ENCODE data around the gene OSBPL3. TPM values are rescaled to one million over a fixed set of nuclear protein-coding genes. Genes with fewer than 3 reads are reported as not detected.

Gene OSBPL3
- total RNA-seq, 1 experiment from 2014 or later, result 36.8 TPM

DNA sequence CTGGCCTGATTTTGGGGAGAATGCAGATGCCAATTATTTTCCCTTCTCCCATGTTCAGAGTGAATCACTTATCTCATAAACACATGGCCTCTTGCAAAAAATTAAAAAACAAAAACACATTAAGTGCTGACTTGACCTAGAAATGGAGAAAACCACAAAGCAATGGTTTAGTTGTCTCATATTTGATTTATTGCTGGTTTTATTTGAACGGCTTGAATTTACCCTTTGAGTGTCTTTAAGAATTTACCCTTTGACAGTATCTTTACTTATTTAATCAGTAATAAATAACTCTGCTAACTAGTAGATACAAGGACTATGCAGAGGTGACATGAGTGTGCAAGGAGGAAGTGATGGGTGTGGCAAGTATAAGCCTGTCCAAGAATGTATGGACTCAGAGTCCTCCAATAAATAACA lies 154.6 kb downstream of the OSBPL3 start:
- peak overlapping the region; percentile 63 for H3K9ac ChIP-seq (ENCODE audit: low read length)
- H3K4me1 ChIP-seq (ENCODE audit: control insufficient read depth in 1 of 2, insufficient read depth in 2 of 2, low read length in 2 of 2), result peaks cover 84 to 100% of the 10 kb centered on the region in 2 experiments
- H3K27me3 ChIP-seq (ENCODE audit: insufficient read depth, low read length), result no peaks in the 10 kb centered on the region
- CTCF ChIA-PET, result interaction anchor here (0.7 to 2.2 kb wide), 4 partner anchors 13 to 269 kb away, joined by 3 to 9 read pairs (median 6); partner anchors contain the start of gene OSBPL3
- BruUV-seq (replicated peaks), result no TSS peak
- no peaks in the 10 kb centered on the region for H3K9me2 ChIP-seq (ENCODE audit: insufficient read depth)
- peak overlapping the region; percentile 94 for H3K27ac ChIP-seq (ENCODE audit: low read depth, low read length)
- RAD21 ChIA-PET (ENCODE audit: low non-redundant PET in 1 of 2, low total read pairs in 2 of 2, uncharacterized antibody in 2 of 2, unreplicated experiment in 2 of 2), result no interaction called here
- H4K20me1 ChIP-seq (ENCODE audit: insufficient read depth), result no peaks in the 10 kb centered on the region
- no peak for DNase-seq (ENCODE audit: low read depth, low spot score)
- H3K4me2 ChIP-seq (ENCODE audit: low read length), result peak overlapping the region; percentile 75
- ATAC-seq, result no peak
- POLR2A ChIA-PET, result interaction anchor here (0.6 to 1.2 kb wide), 2 partner anchors 252 to 300 kb away, joined by 3 to 4 read pairs; partner anchors contain the start of gene CYCS
- H3K9me3 ChIP-seq (ENCODE audit: control insufficient read depth in 1 of 2, insufficient read depth in 1 of 2, low read depth in 1 of 2, low read length in 2 of 2), result no peaks in the 10 kb centered on the region
- no peak overlapping the region for H2AFZ ChIP-seq (ENCODE audit: low read depth, low read length, poor library complexity, severe bottlenecking)
- intact Hi-C loops (cut with micrococcal nuclease), result no loop called here
- H3K4me3 ChIP-seq (replicated peaks in 1 of 2; ENCODE audit: low read depth in 1 of 2, low read length in 2 of 2), result peak overlapping the region in 1 of 2 experiments; percentile 36; a peak in 2 of 4 replicates
- no peaks in the 10 kb centered on the region for H3K79me2 ChIP-seq (ENCODE audit: insufficient read depth, low read length)
- TF ChIP-seq SIN3A (IDR thresholded peaks at IDR 0.05; ENCODE audit: low read depth) (no peak), FOSL1 (IDR thresholded peaks at IDR 0.05; ENCODE audit: low read depth) (0 out of 2 replicates have a peak, but pooled peaks have one; percentile 6)
- H3K36me3 ChIP-seq (ENCODE audit: control insufficient read depth in 1 of 2, insufficient read depth in 2 of 2, low read length in 2 of 2), result peaks cover 1 to 8% of the 10 kb centered on the region in 2 experiments; a peak in 3 of 4 replicates

- intact Hi-C loops (cut with micrococcal nuclease), result loop anchor here (5.0 kb wide), 1 partner anchor 82 kb away; no protein-coding TSS in a partner anchor
- TF ChIP-seq TCF7L2 (IDR thresholded peaks at IDR 0.05; ENCODE audit: borderline replicate concordance, extremely low read depth, insufficient read depth, insufficient read length), result no peak
- no peak for TF ChIP-seq EZH2 (IDR thresholded peaks at IDR 0.05)
- TF ChIP-seq, protein P1, sequence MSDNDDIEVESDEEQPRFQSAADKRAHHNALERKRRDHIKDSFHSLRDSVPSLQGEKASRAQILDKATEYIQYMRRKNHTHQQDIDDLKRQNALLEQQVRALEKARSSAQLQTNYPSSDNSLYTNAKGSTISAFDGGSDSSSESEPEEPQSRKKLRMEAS (IDR thresholded peaks at IDR 0.05), result no peak
- no peak for TF ChIP-seq ELF1 (IDR thresholded peaks at IDR 0.05; ENCODE audit: borderline replicate concordance, low read depth)
- Histone ChIP-seq H3K9me3 (ENCODE audit: control insufficient read depth in 1 of 2, insufficient read depth in 1 of 2, low read depth in 1 of 2, low read length in 2 of 2) (no peaks in the 10 kb centered on the region), H3K36me3 (ENCODE audit: control insufficient read depth in 1 of 2, insufficient read depth in 2 of 2, low read length in 2 of 2) (peaks cover 0 to 3% of the 10 kb centered on the region in 2 experiments; a peak in 1 of 4 replicates), H3K4me2 (ENCODE audit: low read length) (peak overlapping the region; percentile 75), H3K9me2 (ENCODE audit: insufficient read depth) (no peaks in the 10 kb centered on the region), H3K4me3 (replicated peaks in 1 of 2; ENCODE audit: low read depth in 1 of 2, low read length in 2 of 2) (peak overlapping the region in 1 of 2 experiments; percentile 36; a peak in 2 of 4 replicates), H2AFZ (ENCODE audit: low read depth, low read length, poor library complexity, severe bottlenecking) (no peak overlapping the region), H3K27ac (ENCODE audit: low read depth, low read length) (peak overlapping the region; percentile 94), H3K79me2 (ENCODE audit: insufficient read depth, low read length) (no peaks in the 10 kb centered on the region), H4K20me1 (ENCODE audit: insufficient read depth) (no peaks in the 10 kb centered on the region), H3K9ac (ENCODE audit: low read length) (peak overlapping the region; percentile 63), H3K27me3 (ENCODE audit: insufficient read depth, low read length) (no peaks in the 10 kb centered on the region), H3K4me1 (ENCODE audit: control insufficient read depth in 1 of 2, insufficient read depth in 2 of 2, low read length in 2 of 2) (peaks cover 87 to 100% of the 10 kb centered on the region in 2 experiments)
- ChIA-PET RAD21 (ENCODE audit: low non-redundant PET in 1 of 2, low total read pairs in 2 of 2, uncharacterized antibody in 2 of 2, unreplicated experiment in 2 of 2) (no interaction called here), POLR2A (interaction anchor here (0.6 kb wide), 1 partner anchor 252 kb away, joined by 3 read pairs; no protein-coding TSS in a partner anchor), CTCF (interaction anchor here (1.6 to 2.2 kb wide), 2 partner anchors 12 to 155 kb away, joined by 9 read pairs; partner anchors contain the start of gene OSBPL3)
- BruUV-seq (replicated peaks), result no TSS peak
- ATAC-seq (no peak), DNase-seq (ENCODE audit: low read depth, low spot score) (no peak)
These were observed 155.1 kb downstream of the OSBPL3 start for GRCh38 chr7:24824896-24825295.

Measured in HCT116 (cell line).